ENCODE data around the gene TRIM5.

DNA sequence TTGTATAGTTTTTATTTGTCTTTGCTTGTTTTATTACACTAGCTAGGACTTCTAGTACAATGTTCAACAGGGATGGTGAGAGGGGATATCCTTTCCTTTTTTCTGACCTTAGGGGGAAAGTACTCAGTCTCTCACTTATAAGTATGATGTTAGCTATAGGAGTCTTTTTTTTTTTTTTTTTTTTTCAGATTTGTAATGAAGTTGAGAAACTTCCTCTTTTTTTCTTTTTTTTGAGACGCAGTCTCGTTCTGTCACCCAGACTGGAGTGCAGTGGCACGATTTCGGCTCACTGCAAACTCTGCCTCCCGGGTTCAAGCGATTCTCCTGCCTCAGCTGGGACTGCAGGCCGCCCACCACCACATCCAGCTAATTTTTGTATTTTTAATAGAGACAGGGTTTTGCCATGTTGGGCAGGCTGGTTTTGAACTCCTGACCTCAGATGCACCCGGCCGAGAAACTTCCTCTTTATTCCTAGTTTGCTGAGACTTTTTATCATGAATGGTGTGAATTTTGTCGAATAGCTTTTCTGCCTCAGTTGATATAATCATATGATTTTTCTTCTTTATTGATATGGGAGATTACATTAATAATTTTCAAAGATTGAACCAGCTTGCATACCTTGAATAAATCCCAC lies 15.7 kb upstream of the TRIM5 start:
- TF ChIP-seq POLR2A (IDR thresholded peaks at IDR 0.05) (no peak), CTCF (IDR thresholded peaks at IDR 0.05) (no peak)
